ENCODE results near the gene MKNK2.
"Not testable (repeated sequence)": the region's sequence is repeated elsewhere in the genome, so short reads cannot be mapped to it uniquely, and the experiment has no call there.

Gene MKNK2

GRCh38 chr19:2038284-2039088 lies 12.6 kb downstream of the MKNK2 start:
- H3K27me3 Mint-ChIP-seq (ENCODE audit: low read depth): no peaks in the 10 kb centered on the region

DNA sequence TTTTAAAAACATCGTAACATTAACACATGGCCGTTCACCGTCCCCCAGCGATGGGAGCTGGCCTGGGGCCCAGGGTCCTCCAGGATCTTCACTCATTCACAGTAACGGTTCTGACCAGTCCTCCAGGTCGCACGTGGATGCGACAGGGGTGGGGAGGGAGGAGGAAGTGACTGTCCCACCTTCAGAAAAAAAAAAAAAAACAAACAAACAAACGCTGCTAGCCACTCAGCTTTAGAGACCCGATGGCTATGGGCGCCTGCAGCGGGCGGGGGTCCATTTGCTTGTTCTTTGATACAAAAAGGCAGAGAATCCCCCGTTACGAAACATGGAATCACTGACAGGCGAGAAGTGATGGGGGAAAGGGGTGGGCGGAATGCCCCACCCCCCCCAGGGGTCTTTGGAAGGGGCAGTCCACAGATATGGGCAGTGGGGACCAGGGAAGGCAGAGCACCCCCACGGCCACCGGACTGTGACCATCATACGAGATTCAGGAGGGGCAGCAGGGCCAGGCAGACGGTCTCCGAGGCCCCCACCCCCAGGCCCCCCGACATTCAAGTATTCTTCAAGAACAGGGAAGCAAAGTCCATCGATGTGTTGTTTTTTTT lies 13.3 kb downstream of the MKNK2 start:
- Mint-ChIP-seq H3K4me3 (no peak overlapping the region), H3K36me3 (ENCODE audit: low read depth) (peaks cover 14% of the 10 kb centered on the region), H3K9me3 (peaks cover 5% of the 10 kb centered on the region), H3K27me3 (ENCODE audit: low read depth) (no peaks in the 10 kb centered on the region), H3K27ac (no peak overlapping the region), H3K4me1 (ENCODE audit: low read depth) (peaks cover 10% of the 10 kb centered on the region)
- no peak for DNase-seq (ENCODE audit: low spot score)

More at GRCh38 chr19:2038284-2039088, 12.6 kb downstream of the MKNK2 start:
- H3K4me1 Mint-ChIP-seq (ENCODE audit: low read depth): peaks cover 8% of the 10 kb centered on the region
- no peak overlapping the region for H3K27ac Mint-ChIP-seq
- no peak for DNase-seq (ENCODE audit: low spot score)
- H3K9me3 Mint-ChIP-seq: peaks cover 5% of the 10 kb centered on the region
- peaks cover 17% of the 10 kb centered on the region for H3K36me3 Mint-ChIP-seq (ENCODE audit: low read depth)
- H3K4me3 Mint-ChIP-seq: no peak overlapping the region

DNA sequence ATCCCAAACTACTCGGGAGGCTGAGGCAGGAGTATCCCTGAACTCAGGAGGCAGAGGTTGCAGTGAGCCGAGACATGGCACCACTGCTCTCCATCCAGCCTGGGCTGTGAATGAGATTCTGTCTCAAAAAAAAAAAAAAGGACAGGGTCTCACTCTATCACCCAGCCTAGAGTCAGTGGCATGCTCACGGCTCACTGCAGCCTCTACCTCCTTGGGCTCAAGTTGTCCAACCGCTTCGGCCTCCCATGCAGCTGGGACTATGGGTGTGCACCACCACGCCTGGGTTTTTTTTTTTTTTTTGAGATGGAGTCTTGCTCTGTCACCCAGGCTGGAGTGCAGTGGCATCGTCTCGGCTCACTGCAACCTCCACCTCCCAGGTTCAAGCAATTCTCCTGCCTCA lies 14.6 kb downstream of the MKNK2 start:
- Mint-ChIP-seq H3K27me3 (ENCODE audit: low read depth) (peaks cover 1% of the 10 kb centered on the region), H3K36me3 (ENCODE audit: low read depth) (peaks cover 12% of the 10 kb centered on the region), H3K9me3 (peaks cover 5% of the 10 kb centered on the region), H3K4me1 (ENCODE audit: low read depth) (peaks cover 19% of the 10 kb centered on the region), H3K4me3 (no peak overlapping the region), H3K27ac (no peak overlapping the region)
- no peak for DNase-seq (ENCODE audit: low spot score)

GRCh38 chr19:2035590-2035991 lies 15.5 kb downstream of the MKNK2 start:
- Mint-ChIP-seq H3K9me3 (peaks cover 5% of the 10 kb centered on the region), H3K36me3 (ENCODE audit: low read depth) (peaks cover 9% of the 10 kb centered on the region), H3K4me3 (no peak overlapping the region), H3K27ac (peak overlapping the region; percentile 78), H3K4me1 (ENCODE audit: low read depth) (peaks cover 19% of the 10 kb centered on the region), H3K27me3 (ENCODE audit: low read depth) (peaks cover 1% of the 10 kb centered on the region)
- DNase-seq (ENCODE audit: low spot score): no peak

- H3K9me3 Mint-ChIP-seq: peaks cover 5% of the 10 kb centered on the region
These were observed 16.1 kb downstream of the MKNK2 start for GRCh38 chr19:2034729-2035589.

GRCh38 chr19:2034253-2034652 lies 16.8 kb downstream of the MKNK2 start:
- not testable (repeated sequence) for H3K27me3 Mint-ChIP-seq (ENCODE audit: low read depth); H3K36me3 Mint-ChIP-seq (ENCODE audit: low read depth); H3K9me3 Mint-ChIP-seq; H3K27ac Mint-ChIP-seq; H3K4me3 Mint-ChIP-seq; DNase-seq (ENCODE audit: low spot score)
- peaks cover 19% of the 10 kb centered on the region for H3K4me1 Mint-ChIP-seq (ENCODE audit: low read depth)

More at GRCh38 chr19:2034729-2035589, 16.1 kb downstream of the MKNK2 start:
- Mint-ChIP-seq H3K4me3 (peak overlapping the region; percentile 12), H3K36me3 (ENCODE audit: low read depth) (peaks cover 6% of the 10 kb centered on the region), H3K27ac (peak overlapping the region; percentile 78), H3K4me1 (ENCODE audit: low read depth) (peaks cover 19% of the 10 kb centered on the region), H3K27me3 (ENCODE audit: low read depth) (peaks cover 1% of the 10 kb centered on the region)
- DNase-seq (ENCODE audit: low spot score): no peak

DNA sequence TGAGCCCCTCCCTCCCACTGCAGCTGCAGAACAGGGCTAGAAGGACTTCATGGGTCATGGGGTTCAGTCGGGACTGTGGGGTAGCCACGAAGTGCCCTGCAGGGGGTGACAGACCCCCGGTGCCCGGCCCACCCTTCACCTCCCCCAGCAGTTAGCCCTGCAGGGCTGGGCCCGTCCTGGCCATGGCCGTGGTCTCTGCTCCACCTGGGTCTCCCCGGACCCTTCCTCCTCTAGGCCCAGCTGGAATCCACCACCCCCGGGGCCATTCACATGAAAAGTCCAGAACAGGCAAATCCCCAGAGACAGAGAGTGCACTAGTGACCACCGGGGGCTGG lies 17.3 kb downstream of the MKNK2 start:
- peaks cover 4% of the 10 kb centered on the region for H3K36me3 Mint-ChIP-seq (ENCODE audit: low read depth)
- no peak overlapping the region for H3K27ac Mint-ChIP-seq
- H3K9me3 Mint-ChIP-seq: peaks cover 5% of the 10 kb centered on the region
- H3K4me3 Mint-ChIP-seq: no peak overlapping the region
- H3K4me1 Mint-ChIP-seq (ENCODE audit: low read depth): peaks cover 19% of the 10 kb centered on the region
- H3K27me3 Mint-ChIP-seq (ENCODE audit: low read depth): peaks cover 1% of the 10 kb centered on the region
- no peak for DNase-seq (ENCODE audit: low spot score)

- peaks cover 19% of the 10 kb centered on the region for H3K4me1 Mint-ChIP-seq (ENCODE audit: low read depth)
- H3K4me3 Mint-ChIP-seq: no peak overlapping the region
- no peak overlapping the region for H3K27ac Mint-ChIP-seq
- no peak for DNase-seq (ENCODE audit: low spot score)
- peaks cover 1% of the 10 kb centered on the region for H3K27me3 Mint-ChIP-seq (ENCODE audit: low read depth)
- peaks cover 5% of the 10 kb centered on the region for H3K9me3 Mint-ChIP-seq
- H3K36me3 Mint-ChIP-seq (ENCODE audit: low read depth): peaks cover 4% of the 10 kb centered on the region
These were observed 17.8 kb downstream of the MKNK2 start for GRCh38 chr19:2033115-2033824.

DNA sequence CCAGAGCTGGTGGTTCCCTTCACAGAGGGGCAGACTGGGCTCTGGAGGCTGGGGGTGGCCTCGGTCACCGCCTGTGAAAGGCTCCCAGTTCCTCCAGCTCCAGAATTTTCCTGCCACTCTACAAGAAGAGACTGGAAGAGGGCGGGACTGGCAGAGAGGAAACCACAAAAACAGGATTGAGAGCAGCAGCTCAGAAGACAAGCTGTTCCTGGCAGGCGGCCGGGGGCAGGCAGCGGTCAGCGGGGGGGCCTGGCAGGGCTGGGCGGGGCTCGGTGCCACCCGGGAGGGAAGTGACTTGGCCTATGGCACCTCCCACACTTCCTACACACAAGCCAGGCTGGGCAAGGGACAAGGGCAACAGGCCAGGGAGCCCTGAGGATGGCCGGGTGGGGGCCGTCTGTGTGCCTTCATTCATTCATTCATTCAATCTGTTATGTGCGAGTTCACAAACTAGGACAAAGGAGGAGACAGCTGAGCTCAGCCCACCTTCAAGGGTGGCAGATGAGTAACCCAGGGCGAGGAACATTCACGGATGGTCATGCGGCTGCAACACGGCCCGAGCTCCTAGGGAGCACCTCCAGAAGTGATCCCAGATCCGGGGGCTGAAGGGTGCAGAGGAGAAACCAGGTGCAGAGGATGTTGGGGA lies 18.6 kb downstream of the MKNK2 start:
- DNase-seq (ENCODE audit: low spot score): no peak
- Mint-ChIP-seq H3K27ac (peak overlapping the region; percentile 71), H3K27me3 (ENCODE audit: low read depth) (peaks cover 1% of the 10 kb centered on the region)

DNA sequence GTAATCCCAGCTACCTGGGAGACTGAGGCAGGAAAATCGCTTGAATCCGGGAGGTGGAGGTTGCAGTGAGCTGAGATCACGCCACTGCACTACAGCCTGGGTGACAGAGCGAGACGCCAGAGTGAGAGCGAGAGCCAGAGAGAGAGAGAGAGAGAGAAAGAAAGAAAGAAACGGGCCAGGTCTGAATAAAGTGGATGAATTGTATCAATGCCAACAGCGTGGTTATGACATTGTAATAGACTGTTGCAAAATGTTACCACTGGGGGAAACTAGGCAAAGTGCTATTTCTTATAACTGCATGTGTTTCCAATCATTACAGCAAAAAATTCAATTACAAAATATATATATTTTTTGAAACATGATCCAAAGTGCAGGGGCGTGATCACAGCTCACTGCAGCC lies 23.7 kb downstream of the MKNK2 start:
- H3K4me1 Mint-ChIP-seq (ENCODE audit: low read depth): peaks cover 6% of the 10 kb centered on the region
- no peak overlapping the region for H3K4me3 Mint-ChIP-seq
- peaks cover 4% of the 10 kb centered on the region for H3K9me3 Mint-ChIP-seq
- no peaks in the 10 kb centered on the region for H3K27me3 Mint-ChIP-seq (ENCODE audit: low read depth)
- DNase-seq (ENCODE audit: low spot score): no peak
- no peak overlapping the region for H3K27ac Mint-ChIP-seq
- H3K36me3 Mint-ChIP-seq (ENCODE audit: low read depth): peaks cover 3% of the 10 kb centered on the region

More for the DNA sequence above, 18.6 kb downstream of the MKNK2 start:
- H3K4me3 Mint-ChIP-seq: peak overlapping the region; percentile 64
- no peaks in the 10 kb centered on the region for H3K36me3 Mint-ChIP-seq (ENCODE audit: low read depth)
- H3K9me3 Mint-ChIP-seq: peaks cover 5% of the 10 kb centered on the region
- H3K4me1 Mint-ChIP-seq (ENCODE audit: low read depth): peaks cover 19% of the 10 kb centered on the region

GRCh38 chr19:2026770-2027169 lies 24.3 kb downstream of the MKNK2 start:
- Mint-ChIP-seq H3K27ac (no peak overlapping the region), H3K4me3 (no peak overlapping the region), H3K27me3 (ENCODE audit: low read depth) (no peaks in the 10 kb centered on the region), H3K9me3 (peaks cover 4% of the 10 kb centered on the region), H3K4me1 (ENCODE audit: low read depth) (peaks cover under 1% of the 10 kb centered on the region), H3K36me3 (ENCODE audit: low read depth) (peaks cover 3% of the 10 kb centered on the region)
- DNase-seq (ENCODE audit: low spot score): no peak

DNA sequence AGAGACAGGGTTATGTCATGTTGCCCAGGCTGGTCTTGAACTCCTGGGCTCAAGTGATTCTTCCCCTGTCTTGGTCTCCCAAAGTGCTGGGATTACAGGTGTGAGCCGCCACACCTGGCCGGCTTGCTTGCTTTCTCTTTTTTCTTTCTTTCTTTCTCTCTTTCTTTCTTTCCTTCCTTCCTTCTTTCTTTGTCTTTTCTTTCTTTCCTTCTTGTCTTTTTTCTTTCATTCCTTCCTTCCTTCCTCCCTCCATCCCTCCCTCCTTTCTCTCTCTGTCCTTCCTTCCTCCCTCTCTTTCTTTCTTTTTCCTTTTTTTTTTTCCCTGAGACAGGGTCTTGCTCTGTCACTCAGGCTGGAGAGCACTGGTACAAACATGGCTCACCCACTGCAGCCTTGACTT lies 28.8 kb downstream of the MKNK2 start:
- H3K27ac Mint-ChIP-seq: peak overlapping the region; percentile 31
- no peaks in the 10 kb centered on the region for H3K27me3 Mint-ChIP-seq (ENCODE audit: low read depth)
- DNase-seq (ENCODE audit: low spot score): no peak
- peaks cover 4% of the 10 kb centered on the region for H3K9me3 Mint-ChIP-seq
- H3K4me3 Mint-ChIP-seq: no peak overlapping the region
- H3K36me3 Mint-ChIP-seq (ENCODE audit: low read depth): peaks cover 3% of the 10 kb centered on the region
- peaks cover 8% of the 10 kb centered on the region for H3K4me1 Mint-ChIP-seq (ENCODE audit: low read depth)

GRCh38 chr19:2021453-2022140 lies 29.4 kb downstream of the MKNK2 start:
- no peak for DNase-seq (ENCODE audit: low spot score)
- no peak overlapping the region for H3K4me3 Mint-ChIP-seq
- no peak overlapping the region for H3K27ac Mint-ChIP-seq
- H3K4me1 Mint-ChIP-seq (ENCODE audit: low read depth): peaks cover 8% of the 10 kb centered on the region
- H3K36me3 Mint-ChIP-seq (ENCODE audit: low read depth): peaks cover 3% of the 10 kb centered on the region
- H3K27me3 Mint-ChIP-seq (ENCODE audit: low read depth): no peaks in the 10 kb centered on the region
- H3K9me3 Mint-ChIP-seq: peaks cover 4% of the 10 kb centered on the region

All from T-helper 2 cell treated with Interferon-gamma antibody and Interleukin-4, amounts not matched to agents 5 μg/mL and 100 μg/mL, for 36 hours (primary cell).